K562 (cell line): Measurements from ENCODE around the gene ABCC10. TPM values are rescaled to one million over a fixed set of nuclear protein-coding genes. Genes with fewer than 3 reads are reported as not detected.

ENCODE experiments used
- CHCHD3 ChIP-seq: fragments of 250-450 bp; sonication (Bioruptor Pico); IDR thresholded peaks from 2 replicates; pipeline ENCODE4 v2.1.2; 2022; ENCODE audit warnings: mild to moderate bottlenecking
- JUND ChIP-seq, 2 experiments: IDR thresholded peaks; 2 replicates in 1 of 2; 3 replicates in 1 of 2; pipeline ENCODE4 v1.6.1; 2011; ENCODE audit warnings: borderline replicate concordance in 2 of 2, low read depth in 2 of 2, low read length in 2 of 2, improper control_type of control experiment in 1 of 2, missing biosample characterization in 1 of 2, missing genetic modification characterization in 1 of 2, missing genetic modification reagents in 1 of 2
- MGA ChIP-seq: fragments of 450-650 bp; IDR thresholded peaks from 2 replicates; pipeline ENCODE4 v1.6.1; 2016; ENCODE audit warnings: mild to moderate bottlenecking, moderate library complexity
- PKNOX1 ChIP-seq: fragments of 450-650 bp; IDR thresholded peaks from 2 replicates; pipeline ENCODE4 v1.6.1; 2016
- U2AF1 ChIP-seq: fragments of 200-400 bp; formaldehyde crosslinking; optimal IDR thresholded peaks from 2 replicates; pipeline ENCODE3; 2017; ENCODE audit warnings: mild to moderate bottlenecking, low read depth, low read length, moderate library complexity
- ZBTB2 ChIP-seq: fragments of 450-650 bp; IDR thresholded peaks from 2 replicates; pipeline ENCODE4 v1.6.1; 2016; ENCODE audit warnings: antibody characterized with exemption
- ZNF444 ChIP-seq: fragments of 250-450 bp; sonication (Bioruptor Pico); IDR thresholded peaks from 2 replicates; pipeline ENCODE4 v1.4.0; 2020; ENCODE audit warnings: mild to moderate bottlenecking, moderate library complexity
- ZSCAN32 ChIP-seq: fragments of 450-650 bp; formaldehyde crosslinking; IDR thresholded peaks from 2 replicates; pipeline ENCODE4 v1.4.0; 2020; ENCODE audit warnings: mild to moderate bottlenecking, moderate library complexity
- polyA plus RNA-seq, 8 experiments: library from polyadenylated mRNA; depleted of rRNA in 4 of 8; stranded (reverse) in 5 of 8; unstranded in 3 of 8; fragments of >200 nt; fragmentation: Nextera tagmentation in 2 of 8; fragmentation: Illumina TruSeq in 1 of 8; extraction: Ambion mirVana in 2 of 8; extraction: Trizol in 1 of 8; gene quantifications; 2 replicates each; pipeline versions ENCODE4 v1.2.1 to v1.2.3, GENCODE V29; 2011 to 2014; ENCODE audit warnings: inconsistent platforms in 1 of 8, missing spikeins in 1 of 8
- total RNA-seq, 7 experiments: library from RNA; depleted of rRNA in 6 of 7; stranded (reverse); fragments of >200 nt in 6 of 7; fragmentation: Illumina TruSeq in 2 of 7; extraction: Trizol in 2 of 7; gene quantifications; 2 replicates each; pipeline versions ENCODE4 v1.2.1 to v1.2.3, GENCODE V29; 2011 to 2021; ENCODE audit warnings: low replicate concordance in 1 of 7

ABCC10 gene
- total and polyA plus RNA-seq, 9 of the 15 experiments (the other 6 are each of a cell fraction or from before 2014, with no cell fraction given) = 2.4 to 29.1 (median 13.7) TPM

- TF ChIP-seq MGA (peak; percentile 51; the same call in 1 of the 2 replicates), PKNOX1 (0 out of 2 replicates have a peak, but pooled peaks have one; percentile 24), CHCHD3 (CRISPR knock-in tag) (no peak), ZBTB2 (peak; percentile 53; the same call in 1 of the 2 replicates), ZSCAN32 (CRISPR knock-in tag) (0 out of 2 replicates have a peak, but pooled peaks have one; percentile 6), ZNF444 (CRISPR knock-in tag) (no peak), JUND (IDR thresholded peaks at IDR 0.05; ENCODE audit: borderline replicate concordance, low read depth, low read length) (0 out of 2 replicates have a peak, but pooled peaks have one; percentile 31), JUND (tag; IDR thresholded peaks at IDR 0.05; ENCODE audit: borderline replicate concordance, low read depth, low read length) (no peak), U2AF1 (peak; percentile 86)
Measured at GRCh38 chr6:43454696-43455530, 27.6 kb downstream of the ABCC10 start (continued).
